Fibroblast of pulmonary artery (primary cell): ENCODE data around the gene ALX4.

Experiments
- DNase-seq: peaks from one replicate; pipeline ENCODE4 v3.0.0-alpha.2; 2010; ENCODE audit warnings: low read depth
- H3K4me3 ChIP-seq: replicated peaks from 2 replicates; pipeline ENCODE4 v1.5.1; 2011; ENCODE audit warnings: low read depth, mild to moderate bottlenecking, control low read depth, low read length, moderate library complexity
- TF ChIP-seq, protein P1 (sequence below): IDR thresholded peaks from 2 replicates; pipeline ENCODE4 v1.5.1; 2011; ENCODE audit warnings: mild to moderate bottlenecking, control low read depth, low read length, inconsistent platforms; ENCODE audit errors: missing control alignments

Gene ALX4

GRCh38 chr11:44332665-44333064 is 22.7 kb upstream of the ALX4 start:
- no peak for DNase-seq
- TF ChIP-seq, protein P1, sequence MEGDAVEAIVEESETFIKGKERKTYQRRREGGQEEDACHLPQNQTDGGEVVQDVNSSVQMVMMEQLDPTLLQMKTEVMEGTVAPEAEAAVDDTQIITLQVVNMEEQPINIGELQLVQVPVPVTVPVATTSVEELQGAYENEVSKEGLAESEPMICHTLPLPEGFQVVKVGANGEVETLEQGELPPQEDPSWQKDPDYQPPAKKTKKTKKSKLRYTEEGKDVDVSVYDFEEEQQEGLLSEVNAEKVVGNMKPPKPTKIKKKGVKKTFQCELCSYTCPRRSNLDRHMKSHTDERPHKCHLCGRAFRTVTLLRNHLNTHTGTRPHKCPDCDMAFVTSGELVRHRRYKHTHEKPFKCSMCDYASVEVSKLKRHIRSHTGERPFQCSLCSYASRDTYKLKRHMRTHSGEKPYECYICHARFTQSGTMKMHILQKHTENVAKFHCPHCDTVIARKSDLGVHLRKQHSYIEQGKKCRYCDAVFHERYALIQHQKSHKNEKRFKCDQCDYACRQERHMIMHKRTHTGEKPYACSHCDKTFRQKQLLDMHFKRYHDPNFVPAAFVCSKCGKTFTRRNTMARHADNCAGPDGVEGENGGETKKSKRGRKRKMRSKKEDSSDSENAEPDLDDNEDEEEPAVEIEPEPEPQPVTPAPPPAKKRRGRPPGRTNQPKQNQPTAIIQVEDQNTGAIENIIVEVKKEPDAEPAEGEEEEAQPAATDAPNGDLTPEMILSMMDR, result no peak
- H3K4me3 ChIP-seq, result no peak overlapping the region

- H3K4me3 ChIP-seq, result no peak overlapping the region
- DNase-seq, result no peak
- TF ChIP-seq, protein P1, result no peak
These were observed 19.7 kb upstream of the ALX4 start for GRCh38 chr11:44329472-44330230.

DNA sequence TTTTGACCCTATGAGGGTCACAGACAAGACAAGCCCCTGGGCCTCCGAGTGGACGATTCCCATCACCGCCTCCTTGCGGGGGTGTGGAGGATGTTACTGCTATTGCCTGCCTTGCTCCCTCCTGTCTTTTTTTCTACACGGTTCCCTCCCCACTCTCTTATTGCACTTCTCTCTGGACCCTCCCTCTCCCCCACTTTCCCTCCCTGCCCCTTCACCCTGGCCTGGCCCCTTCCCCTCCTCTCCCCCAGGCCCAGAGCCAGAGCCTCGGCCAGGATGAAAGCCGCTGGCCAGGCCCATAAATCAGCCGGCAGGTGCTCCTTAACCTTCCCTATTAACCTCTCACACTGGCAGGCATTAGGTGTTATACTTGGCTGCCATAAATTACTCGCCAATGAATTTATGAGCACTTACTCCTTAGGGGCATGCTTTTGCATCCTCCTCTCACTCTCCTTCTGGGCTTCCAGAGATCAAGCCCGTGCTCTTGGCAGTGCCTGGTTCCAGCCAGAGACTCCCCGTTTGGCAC is 18.3 kb upstream of the ALX4 start:
- no peak overlapping the region for H3K4me3 ChIP-seq
- DNase-seq, result no peak
- TF ChIP-seq, protein P1, result no peak

DNA sequence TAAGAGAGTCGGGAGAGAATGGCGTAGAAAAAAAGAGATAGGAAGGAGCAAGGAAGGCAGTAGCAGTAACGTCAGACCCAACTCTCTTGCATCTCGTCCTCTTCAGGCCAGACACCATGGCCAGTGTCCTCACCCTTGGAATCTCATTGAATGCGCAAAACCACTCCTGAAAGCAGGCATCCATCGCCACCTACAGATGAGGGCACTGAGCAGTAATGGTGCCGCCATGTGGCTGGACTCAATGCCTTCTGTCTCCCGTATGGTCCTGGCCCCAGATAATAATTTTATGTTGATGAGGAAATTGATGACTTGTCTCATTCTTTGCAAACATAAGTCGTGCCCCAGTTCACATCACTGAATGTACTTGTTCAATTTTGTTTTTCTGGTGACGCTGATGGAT is 17.8 kb upstream of the ALX4 start:
- H3K4me3 ChIP-seq, result no peak overlapping the region
- TF ChIP-seq, protein P1, result no peak
- DNase-seq, result no peak

DNA sequence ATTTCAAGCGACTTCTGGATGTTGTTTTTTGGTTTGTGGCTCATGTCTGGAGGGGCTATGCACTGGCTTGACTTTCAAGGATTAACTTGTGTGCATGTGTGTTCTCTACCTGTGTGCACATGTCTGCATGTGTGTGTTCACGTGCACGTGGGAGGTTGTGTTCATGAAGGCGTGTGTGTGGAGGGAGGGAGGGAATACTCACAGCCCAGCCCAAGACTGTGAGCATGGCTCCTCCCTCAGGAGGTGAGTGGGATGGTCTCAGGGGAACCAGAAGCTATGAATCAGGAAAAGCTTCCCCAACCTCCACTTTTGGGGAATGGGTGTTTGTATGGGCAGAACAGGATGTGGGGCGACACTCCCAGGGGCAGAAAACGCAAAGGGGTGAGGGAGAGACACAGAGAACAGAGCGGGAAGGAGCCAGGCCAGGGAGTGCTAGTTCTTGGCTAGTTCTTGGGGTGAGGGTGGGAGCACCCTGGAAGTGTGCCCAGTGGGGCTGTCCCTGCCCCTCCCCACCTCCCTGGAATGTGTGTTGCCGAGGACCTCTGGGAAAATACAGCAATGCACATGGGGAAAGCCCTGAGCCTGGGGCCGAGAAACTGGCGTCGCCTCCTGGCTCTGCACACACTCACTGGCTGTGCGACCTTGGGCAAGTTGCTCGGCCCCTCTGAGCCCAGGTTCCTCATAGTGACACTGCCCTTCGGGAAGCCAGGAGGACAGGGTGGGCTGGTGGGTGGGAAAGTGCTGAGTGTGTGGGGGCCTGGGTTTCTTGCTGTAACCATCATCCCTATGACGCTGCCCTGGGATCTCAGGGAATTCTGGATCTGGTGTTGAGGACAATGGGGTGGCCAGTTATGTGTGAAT is 16.9 kb upstream of the ALX4 start:
- H3K4me3 ChIP-seq, result no peak overlapping the region
- no peak for DNase-seq
- TF ChIP-seq, protein P1, result no peak

GRCh38 chr11:44325698-44326097 is 15.8 kb upstream of the ALX4 start:
- TF ChIP-seq, protein P1, result no peak
- no peak for DNase-seq
- no peak overlapping the region for H3K4me3 ChIP-seq
